GM19025 (cell line): Measurements from ENCODE around the gene DPEP3.

ENCODE experiments used
- ATAC-seq: cut with Tn5 transposase; IDR thresholded peaks from one replicate; pipeline ENCODE4 v1.9.1; 2021; ENCODE audit warnings: mild to moderate bottlenecking, low read depth, moderate library complexity; ENCODE audit not compliant: unreplicated experiment

The DPEP3 gene

DNA sequence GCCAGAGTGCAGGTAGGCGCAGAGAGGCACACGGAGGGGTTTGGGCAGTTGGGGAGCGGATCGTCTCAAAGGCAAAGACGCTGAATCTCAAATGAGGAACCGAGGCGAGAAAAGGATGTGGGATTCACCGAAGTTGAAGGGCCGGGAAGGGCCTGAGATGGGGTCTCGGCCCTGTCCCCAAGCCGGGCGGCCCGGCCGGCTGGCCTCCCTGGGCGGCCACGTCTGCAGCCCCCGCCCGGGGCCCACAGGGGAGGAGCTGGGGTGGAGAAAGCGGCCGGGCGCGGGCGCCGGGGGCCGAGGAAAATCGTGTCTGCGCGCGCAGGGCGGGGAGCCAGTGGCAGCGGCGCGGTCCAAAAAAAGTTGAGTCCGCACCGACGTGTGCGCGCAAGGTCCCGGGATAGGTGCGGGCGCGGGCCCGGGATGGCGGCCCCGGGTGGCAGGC, 12.3 kb downstream of the DPEP3 start:
- ATAC-seq: peak; percentile 30

DNA sequence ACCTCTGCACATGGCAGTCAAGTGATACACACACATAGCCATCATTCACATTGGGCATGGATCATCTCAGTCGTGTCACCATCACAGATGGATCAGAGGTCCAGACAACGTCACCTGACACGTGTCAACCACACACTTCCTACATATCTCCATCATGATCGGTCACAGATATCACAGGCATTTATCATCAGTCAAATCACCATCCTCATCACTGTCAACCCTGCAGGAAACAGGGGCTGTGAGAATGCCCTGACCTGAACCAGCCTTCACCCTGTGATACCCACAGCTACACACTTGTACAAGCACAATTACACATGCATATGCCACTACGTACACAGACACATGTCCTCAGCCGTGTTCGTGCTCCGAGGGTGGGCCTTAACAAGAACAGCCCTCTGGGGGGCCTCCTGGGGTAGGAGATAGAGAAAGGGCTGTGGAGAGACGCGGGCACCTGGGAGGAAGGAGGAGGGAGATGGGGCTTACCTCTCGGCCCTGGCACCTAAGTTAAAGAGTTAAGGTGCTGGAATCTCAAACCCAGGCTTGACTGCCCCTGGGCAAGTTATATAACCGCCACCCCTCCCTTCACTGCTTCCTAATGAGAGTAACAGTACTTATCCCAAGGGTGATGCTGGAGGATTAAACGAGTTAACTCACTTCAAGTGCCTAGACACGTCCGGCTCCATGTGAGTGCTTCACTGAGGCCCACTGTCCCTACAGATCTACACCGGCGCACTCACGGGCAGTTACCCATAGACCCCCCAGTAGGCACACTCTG, 12.9 kb downstream of the DPEP3 start:
- no peak for ATAC-seq

DNA sequence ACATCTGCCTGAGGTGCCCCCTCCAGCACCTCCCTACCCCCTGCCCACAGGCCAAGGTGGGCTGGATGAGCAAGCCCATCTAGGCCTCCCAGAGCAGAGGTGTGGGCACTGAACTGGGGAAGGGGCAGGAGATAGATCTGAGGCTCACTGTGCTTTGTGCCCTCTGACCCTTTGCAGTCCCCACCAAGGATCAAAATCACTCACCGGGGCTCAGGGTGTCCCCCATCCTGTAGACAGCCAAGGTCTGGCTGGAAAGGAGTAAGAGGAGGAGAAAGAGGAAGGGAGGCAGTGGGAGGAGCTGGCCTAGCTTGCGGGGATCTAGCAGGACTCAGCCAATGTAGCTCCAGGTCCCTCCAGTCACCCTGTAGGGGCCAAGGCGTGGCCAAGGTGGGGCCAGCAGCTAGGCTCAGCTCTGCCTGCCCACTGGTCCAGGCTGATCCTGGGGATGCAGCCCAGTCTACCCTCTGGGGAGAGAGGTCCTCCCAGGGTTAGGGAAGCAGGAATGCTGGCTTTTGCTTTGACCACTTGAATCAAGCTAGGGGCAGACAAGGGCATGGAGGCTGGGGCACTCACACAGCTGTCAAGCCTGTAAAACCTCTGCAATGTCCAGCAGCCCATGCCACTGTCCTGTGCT, 13.6 kb downstream of the DPEP3 start:
- ATAC-seq: no peak

DNA sequence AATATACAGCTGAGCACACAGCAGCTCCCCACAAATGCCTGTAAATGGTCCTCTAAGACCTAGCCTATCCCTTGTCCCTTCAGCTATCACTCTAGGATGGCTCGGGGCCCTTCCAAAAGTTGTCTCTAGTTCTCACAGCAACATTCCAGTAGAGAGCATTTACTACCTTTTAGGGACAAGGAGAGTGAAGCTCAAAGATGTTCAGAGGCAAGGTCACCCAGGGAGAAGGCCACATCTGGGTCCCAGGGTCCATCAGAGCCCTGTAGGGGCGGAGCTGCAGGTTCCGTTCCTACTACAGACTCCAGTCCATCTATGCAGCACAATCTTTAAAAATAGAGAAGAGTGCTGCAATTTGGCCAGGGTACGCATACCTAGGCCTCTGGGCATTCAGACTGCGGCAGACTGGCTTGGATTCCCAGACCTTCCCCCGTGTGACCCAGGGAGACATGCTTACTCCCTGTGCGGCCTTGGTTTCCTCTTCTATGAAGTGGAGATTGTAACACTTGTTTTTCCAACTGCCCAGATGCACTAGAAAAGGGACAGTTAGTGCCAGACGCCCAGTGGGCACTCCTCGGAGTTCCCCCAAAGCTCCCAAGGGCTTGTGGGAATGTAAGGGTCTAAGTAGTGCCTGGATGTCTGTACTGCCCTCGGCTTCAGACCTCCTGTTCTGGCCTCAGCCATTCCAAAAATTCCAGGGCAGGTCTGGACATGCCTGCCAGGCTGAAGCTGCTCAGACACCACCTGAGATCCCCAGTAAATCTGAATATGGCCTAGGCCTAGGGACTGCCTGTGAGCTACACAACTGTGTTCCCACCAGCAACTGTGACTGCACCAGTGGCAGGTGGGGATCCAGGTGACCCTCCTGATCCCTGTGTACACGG, 14.4 kb downstream of the DPEP3 start:
- no peak for ATAC-seq

DNA sequence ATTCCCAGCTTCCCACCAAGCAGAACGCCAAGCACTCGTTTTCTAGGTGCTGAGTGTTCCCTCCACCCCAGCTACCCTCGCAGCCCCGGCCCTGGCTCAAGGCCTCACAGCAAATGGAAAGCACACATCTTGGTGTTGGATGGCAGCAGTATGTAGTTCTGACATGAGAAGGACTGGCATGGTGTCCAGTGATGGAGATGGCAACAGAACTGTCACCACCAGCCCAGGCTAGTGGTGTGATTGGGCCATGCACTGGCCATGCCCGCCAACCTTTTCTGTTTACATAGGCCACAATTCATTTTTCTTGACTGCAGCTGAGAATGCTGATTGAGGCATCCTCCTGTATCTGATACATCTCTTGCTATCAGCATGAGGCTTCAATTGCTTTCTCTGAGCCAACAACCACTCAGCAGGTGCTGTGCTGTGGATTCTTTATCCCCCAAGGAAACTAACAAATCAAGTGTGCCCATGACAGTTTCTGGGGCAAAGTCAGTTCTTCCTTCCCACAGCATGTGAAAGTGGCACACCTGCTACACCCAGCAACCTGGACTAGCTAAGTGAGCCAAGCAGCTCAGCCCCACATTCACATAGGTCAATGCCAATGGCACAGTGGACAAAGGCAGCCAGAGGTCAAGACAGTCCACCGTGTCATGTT, 15.7 kb downstream of the DPEP3 start:
- ATAC-seq: no peak

DNA sequence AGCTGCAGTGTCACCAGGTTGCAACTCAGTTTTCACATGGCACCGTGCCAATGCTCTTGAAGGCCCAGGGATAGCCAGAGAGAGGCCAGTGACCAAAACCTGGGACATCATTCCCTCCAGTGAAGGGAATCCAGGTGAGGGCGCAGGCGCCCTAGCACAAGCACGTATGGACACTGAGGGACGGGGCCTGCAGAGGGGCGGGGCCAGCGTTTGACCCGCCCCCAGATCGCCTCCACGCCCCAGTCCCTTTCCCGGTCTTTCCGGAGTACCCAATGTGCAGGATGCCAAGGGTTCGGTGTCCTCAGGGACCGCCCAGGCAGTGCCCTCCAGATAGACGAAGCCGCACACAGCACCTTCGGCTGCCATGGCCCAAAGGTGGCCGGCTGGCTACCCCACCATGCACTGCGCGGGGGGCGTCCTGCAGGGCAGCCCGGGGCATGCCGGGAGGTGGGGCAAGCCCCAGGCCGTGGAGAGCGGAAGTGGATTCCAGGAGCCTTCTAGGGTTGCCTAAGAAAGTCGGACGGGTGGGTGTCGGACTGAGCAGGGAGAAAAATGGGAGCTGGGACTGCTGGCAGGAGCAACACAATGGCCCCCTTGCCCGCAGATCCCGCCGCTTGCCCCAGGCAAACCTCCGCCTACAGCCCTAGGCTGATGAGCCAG, 16.5 kb downstream of the DPEP3 start:
- no peak for ATAC-seq

DNA sequence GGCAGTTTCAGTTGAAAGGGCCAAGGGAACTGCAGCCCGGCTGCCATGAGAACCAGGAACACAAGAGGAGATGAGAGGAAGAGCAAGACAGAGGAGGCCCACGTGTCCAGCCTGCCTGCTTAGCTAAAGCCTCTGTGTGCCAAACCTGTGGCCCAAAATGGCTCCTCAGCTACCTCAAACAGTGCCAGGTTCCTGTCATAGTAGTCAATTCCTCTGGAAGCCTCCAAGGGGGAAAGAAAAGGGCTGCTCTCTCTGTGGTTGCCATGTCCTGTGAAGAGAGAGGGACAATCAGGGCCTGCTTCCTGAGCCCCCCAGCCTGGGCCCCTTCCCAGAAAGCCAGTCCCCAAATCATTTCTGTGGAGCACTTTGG, 17.0 kb downstream of the DPEP3 start:
- ATAC-seq: no peak

DNA sequence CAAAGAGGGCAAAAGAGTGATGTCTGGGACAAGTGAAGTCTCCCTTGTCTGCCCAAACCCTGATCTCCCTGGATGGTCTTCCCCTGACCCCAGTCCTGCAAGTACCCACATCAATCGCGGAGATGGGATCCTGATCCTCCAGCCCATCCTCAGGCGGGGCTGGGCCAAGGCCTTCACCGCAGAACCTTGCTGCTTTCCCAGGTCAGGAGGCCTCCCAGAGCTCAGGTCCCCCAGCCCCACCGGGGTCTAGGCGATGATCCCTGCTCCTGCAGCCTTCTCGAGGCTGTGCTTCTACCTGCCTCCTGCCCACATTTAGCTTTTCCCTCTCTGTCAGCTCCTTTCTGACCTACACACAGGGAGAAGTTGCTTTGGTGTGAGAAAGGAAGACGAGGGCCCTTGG, 18.2 kb downstream of the DPEP3 start:
- ATAC-seq: no peak

DNA sequence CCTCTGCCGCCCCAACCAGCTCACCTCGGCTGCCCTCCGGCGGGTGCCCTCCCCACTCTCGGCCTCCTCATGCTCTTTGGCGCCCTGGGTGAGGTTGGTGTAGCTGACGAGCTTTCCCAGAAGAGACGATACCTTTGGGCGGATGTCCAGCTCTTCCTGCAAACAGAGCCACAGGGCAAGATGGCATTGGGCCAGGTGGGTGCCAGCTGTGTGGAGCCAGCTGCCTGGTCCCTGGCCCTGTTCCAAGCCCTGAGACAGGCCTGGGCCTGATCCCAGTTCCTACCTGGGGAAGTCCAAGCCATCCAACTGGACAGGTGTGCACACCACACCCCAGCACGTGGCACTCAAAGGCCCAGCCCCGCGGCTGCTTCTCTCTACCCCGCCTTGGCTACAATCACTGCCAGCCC, 18.7 kb downstream of the DPEP3 start:
- no peak for ATAC-seq

DNA sequence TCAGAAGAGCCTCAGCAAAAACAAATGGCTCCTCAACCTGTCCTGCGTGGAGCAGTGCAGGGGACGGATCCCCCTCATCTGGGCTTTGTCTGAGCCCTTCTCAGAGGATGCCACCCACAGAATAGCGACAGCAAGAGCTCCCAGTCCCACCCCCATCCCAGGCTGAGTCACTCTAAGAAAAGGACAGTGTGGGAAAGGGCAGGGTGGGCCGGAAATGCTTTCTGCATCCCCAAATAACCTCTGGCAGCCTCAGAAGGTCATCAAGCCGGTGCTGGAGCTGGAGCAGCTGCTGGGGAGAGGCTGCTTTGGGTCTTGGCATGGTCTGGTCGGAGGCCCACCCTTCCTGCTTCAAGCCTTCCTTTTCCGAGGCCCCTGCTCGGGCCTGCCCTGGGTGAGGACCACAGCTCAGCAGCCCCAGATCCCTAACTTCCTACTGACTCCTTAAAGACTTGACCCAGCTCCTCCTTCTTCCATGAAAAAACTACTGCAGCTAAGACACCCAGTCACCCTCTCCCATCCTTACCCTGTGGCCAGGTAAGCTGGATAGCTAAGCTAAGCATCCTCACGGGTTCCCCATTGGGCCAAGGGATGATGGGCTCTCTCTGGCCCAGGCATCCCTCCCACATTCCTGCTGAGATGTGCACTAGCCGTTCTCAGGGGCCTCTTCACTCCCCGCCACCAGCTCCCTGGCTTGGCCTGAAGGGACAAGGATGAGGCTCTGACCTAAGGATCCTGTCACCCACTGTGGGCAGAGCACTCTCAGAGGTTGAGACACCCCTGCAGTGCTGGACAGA, 20.6 kb downstream of the DPEP3 start:
- ATAC-seq: no peak

DNA sequence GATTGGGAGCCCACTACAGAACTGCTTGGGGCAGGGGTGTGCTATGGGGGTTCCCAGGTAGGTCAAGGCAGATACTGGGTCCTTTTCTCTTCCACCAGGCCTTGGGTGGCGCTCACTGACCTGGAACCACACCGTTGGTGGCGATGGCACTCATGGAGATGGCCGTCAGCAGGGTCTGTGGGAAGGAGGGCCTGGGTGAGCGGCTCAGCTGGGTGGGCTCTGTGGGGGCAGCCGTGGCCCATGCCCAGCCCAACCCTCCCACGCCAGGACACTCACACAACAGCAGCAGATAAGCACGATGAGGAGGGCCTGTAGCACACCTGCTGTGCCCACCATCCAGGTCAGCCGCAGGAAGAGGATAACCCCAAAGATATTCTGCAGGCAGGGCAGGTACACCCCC, 22.7 kb downstream of the DPEP3 start:
- ATAC-seq: no peak

DNA sequence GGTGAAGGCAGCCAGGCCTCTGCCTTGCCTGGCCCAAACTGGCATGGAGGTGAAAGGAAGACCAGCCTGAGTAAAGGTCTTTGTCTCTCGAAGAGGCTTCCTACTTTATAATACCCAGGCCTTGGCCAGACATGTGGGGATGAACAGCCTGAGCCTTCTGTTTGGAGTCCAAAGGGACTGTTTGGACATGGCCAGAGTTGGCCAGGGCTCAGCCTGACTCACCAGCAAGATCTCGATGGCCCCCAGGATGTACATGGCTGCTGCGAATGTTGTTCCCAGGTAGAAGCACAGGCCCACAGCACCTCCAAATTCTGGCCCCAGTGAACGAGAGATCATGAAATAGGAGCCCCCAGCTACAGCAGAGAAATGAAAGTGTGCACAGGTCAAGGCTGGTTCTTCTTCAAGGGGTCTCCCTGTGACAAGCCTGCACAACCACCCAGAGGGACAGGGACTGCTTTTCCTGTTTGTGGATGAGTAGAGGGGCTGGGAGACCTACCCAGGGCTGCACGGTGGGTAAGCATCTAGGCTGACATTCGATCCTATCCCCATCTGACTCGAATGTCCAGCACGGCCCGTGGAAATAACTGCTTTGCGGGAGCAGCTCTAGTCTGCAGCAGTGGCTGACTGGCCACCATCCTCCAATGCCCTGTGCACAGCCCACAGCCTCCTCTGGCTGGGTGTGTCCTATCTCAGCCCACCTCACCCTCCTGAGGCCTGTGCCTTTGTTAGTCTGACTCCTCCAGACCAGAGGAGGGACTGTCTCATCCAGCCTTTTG, 25.7 kb downstream of the DPEP3 start:
- no peak for ATAC-seq

DNA sequence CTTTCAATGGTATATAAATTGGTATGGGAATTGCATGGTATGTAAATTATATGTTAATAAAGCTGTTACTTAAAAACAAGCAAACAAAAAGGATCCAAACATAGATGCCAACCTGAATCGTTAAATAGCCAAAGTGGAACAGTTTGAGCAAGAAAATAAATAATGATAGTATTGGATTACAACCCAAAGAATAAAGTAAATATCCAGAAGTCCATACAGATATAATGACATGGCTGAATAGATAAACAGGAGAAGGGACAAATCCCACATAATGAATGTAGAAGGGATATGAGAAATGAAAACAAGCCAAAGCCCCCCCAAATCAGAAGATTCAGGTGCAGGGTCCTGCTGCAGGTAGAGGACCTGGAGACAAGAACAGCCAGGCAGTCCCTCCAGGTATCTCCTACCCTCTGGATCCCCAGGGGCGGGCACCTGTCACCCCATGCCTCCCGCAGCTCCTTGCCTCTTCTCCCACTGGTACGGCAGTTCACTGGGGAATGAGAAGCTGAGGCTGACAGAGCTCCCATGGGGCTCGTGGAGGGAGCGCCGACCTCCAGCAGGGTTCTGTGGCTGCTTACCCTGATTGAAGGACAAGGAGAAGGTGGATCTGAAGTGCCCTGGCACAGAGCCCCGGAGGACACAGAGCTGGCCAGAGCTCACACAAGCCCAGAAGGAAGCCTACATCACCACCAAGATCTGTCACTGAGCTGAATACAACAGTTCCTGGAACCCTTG, 26.5 kb downstream of the DPEP3 start:
- no peak for ATAC-seq

DNA sequence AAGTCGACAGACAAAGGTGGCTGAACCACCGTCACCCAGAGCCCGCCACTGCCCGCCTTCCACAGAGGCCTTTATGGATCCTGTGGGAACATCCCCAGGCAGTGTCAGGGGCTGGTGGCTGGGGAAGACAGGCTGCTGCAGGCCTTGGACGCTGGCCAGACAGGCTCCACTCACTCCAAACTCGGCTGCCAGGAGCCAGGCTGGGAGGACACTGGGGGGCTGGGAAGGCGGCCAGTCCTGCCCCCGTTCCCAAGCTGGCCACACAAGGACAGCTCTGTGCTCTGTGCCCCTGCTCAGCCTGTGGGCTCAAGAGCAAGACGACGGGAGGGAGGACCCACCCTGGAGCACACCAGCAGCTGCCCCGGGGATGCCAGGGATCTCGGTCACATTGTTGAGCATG, 28.8 kb downstream of the DPEP3 start:
- no peak for ATAC-seq

DNA sequence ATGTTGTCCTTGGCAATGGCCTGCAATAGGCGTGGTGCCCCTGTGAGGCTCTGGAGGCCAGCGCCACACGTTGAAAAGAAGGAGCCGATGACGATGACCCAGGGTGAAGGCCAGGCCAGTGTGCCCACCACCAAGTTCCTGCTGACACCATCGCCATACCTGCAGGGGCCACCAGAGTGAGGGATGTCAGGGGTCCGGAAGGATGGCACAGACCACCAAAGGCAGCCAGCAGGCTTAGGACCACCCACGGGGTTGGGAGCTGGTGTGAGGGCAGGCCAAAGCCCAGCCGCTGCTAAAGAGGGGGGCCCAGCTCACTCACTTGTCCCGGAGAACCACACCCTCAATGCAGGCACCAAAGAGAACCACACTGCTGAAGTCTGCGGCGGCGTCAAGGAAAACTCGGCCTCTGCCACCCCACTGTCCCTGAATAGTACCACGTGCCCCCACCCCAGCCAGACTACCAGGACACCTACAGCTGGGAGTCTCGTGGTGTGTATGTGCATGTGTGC, 29.9 kb downstream of the DPEP3 start:
- no peak for ATAC-seq

DNA sequence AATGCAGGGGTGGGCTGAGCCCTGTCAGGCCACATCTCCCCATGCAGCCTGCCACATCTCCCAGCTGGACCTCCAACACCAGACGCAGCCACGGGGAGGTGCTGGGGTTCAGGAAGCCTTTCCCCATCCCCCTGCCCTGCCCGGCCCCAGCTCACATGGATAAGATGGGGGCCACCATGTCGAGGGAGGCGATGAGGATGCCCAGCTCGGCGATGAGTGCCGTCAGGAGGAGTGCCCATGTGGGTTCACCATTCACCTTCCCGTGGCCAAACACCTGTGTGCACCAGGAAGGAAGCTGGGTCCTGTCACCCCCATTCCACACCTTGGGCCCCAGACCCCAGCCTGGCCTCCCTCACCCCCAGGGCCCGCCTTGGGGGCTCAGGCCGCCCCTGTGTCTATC, 30.7 kb downstream of the DPEP3 start:
- ATAC-seq: no peak

DNA sequence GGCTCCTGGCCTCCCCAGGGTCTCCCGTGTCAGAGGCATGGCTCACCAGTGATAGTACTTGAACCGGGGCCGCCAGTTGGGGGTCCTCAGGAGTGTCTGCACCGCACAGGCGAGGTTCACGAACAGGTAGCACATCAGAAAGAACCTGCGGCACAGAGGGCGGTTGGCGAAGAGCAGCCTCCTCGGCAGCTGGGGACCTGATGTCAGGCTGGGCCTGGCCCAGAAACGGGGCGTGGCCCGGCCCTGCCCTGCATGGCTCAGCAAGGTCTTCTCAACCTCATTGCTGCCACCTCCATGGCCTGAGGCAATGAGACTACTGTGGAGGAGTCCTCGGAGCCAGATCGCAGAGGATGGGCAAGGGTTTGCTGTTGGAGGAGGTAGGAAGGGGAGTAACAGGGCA, 32.3 kb downstream of the DPEP3 start:
- no peak for ATAC-seq

DNA sequence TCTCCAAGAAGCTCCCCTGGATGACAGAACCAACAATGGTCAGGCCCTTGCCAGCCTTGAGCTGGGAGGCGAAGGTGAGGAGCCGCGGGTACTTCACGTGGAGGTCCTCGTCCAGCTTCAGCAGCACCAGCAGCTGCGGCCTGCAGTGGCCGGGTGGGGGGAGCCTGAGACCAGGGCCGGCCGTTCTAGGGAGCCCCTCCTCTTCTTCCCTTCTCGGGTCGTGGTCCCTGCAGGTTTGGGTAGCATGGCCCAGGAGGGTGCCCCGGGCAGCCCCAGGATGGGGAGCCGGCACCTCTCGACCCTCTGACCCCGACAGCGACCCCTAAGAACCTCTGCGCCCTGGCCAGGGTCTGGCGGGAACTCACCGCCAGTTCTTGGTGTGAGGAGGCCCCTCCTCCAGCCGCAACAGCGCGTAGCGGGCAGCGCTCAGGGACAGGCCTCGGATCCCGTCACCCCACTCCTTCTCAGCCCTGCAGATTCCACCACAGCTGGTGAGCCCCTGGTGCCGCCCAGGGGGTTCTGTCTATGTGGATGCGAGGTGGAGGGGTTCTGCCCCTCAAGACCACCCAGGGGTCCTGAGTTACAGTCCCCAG, 33.2 kb downstream of the DPEP3 start:
- no peak for ATAC-seq
